B cell (primary cell): ENCODE measurements around the gene FAM83B. TPM values are rescaled to one million over a fixed set of nuclear protein-coding genes. Genes with fewer than 3 reads are reported as not detected.
"Not testable (repeated sequence)": the region's sequence is repeated elsewhere in the genome, so short reads cannot be mapped to it uniquely, and the experiment has no call there.

ENCODE experiments used
- ATAC-seq: fragments of 200-7000 bp; cut with Tn5 transposase; one replicate; pipeline ENCODE4 v1.10.0; 2021; ENCODE audit warnings: low read depth, mild to moderate bottlenecking, moderate number of reproducible peaks, moderate library complexity
- CTCF ChIA-PET: fragments of 350-600 bp; sonication (Branson Sonifier 250); formaldehyde crosslinking; loops from one replicate; lab custom pipeline; 2021; ENCODE audit warnings: antibody characterized with exemption, inconsistent platforms; lab: Charles Lee
- POLR2A ChIA-PET: fragments of 350-600 bp; sonication (Branson Sonifier 250); formaldehyde crosslinking; loops from one replicate; lab custom pipeline; 2021; ENCODE audit warnings: antibody characterized with exemption; lab: Charles Lee
- DNase-seq: peaks from one replicate; pipeline ENCODE4 v3.0.0; 2013
- H2AFZ ChIP-seq: 2 replicates; pipeline ENCODE4 v1.6.1; 2012; ENCODE audit warnings: mild to moderate bottlenecking, low read depth, low read length; ENCODE audit not compliant: insufficient read depth, poor library complexity, severe bottlenecking
- H3K27ac ChIP-seq, 2 donors: 1 replicate in 1 of 2; 2 replicates in 1 of 2; pipeline ENCODE4 v1.5.1; 2012 to 2013; ENCODE audit warnings: low read length in 2 of 2, mild to moderate bottlenecking in 2 of 2, moderate library complexity in 1 of 2
- H3K27me3 ChIP-seq, 4 experiments: fragments of 200-600 bp in 1 of 4; sonication (generic) in 1 of 4; replicated peaks in 1 of 4; 1 replicate in 2 of 4; 2 replicates in 2 of 4; pipeline versions ENCODE4 v1.6.1 to v1.7.0; 2013 to 2016; ENCODE audit warnings: low read length in 3 of 4, mild to moderate bottlenecking in 2 of 4, mixed read lengths in 1 of 4, moderate library complexity in 1 of 4; ENCODE audit not compliant: insufficient read depth in 4 of 4, control insufficient read depth in 3 of 4; ENCODE audit errors: control extremely low read depth in 1 of 4
- H3K36me3 ChIP-seq, 2 experiments: replicated peaks in 1 of 2; 1 replicate in 1 of 2; 2 replicates in 1 of 2; pipeline versions ENCODE4 v1.6.1 to v1.7.1; 2013; ENCODE audit warnings: low read length in 1 of 2; ENCODE audit not compliant: insufficient read depth in 2 of 2, control insufficient read depth in 1 of 2; ENCODE audit errors: control extremely low read depth in 1 of 2, extremely low read depth in 1 of 2
- H3K4me1 ChIP-seq, 2 donors: fragments of 200-600 bp in 1 of 2; sonication (generic) in 1 of 2; 1 replicate in 1 of 2; 2 replicates in 1 of 2; pipeline versions ENCODE4 v1.5.1 to v1.6.1; 2013 to 2017; ENCODE audit warnings: low read length in 2 of 2; ENCODE audit not compliant: control insufficient read depth in 2 of 2, insufficient read depth in 2 of 2
- H3K4me2 ChIP-seq: replicated peaks from 2 replicates; pipeline ENCODE3; 2012; ENCODE audit warnings: mild to moderate bottlenecking, low read depth, low read length; ENCODE audit not compliant: poor library complexity, severe bottlenecking
- H3K4me3 ChIP-seq, 5 experiments: fragments of 200-600 bp in 1 of 5; sonication (generic) in 1 of 5; 1 replicate in 3 of 5; 2 replicates in 2 of 5; pipeline versions ENCODE4 v1.5.1 to v1.7.0; 2011 to 2016; ENCODE audit warnings: low read length in 4 of 5, mild to moderate bottlenecking in 4 of 5, low read depth in 2 of 5, control low read depth in 1 of 5, moderate library complexity in 1 of 5; ENCODE audit not compliant: insufficient read depth in 1 of 5; ENCODE audit errors: control extremely low read depth in 1 of 5, extremely low read depth in 1 of 5
- H3K79me2 ChIP-seq: fragments of 200-600 bp; sonication (generic); one replicate; pipeline ENCODE4 v1.6.0; 2016; ENCODE audit warnings: low read length; ENCODE audit not compliant: control insufficient read depth, insufficient read depth
- H3K9ac ChIP-seq: fragments of 200-600 bp; sonication (generic); 2 replicates; pipeline ENCODE4 v1.6.1; 2017; ENCODE audit warnings: mild to moderate bottlenecking, low read length, moderate library complexity
- H3K9me3 ChIP-seq, 3 donors: one replicate each; pipeline versions ENCODE4 v1.6.1 to v1.7.1; 2013; ENCODE audit warnings: low read length in 2 of 3; ENCODE audit not compliant: control insufficient read depth in 2 of 3, insufficient read depth in 1 of 3; ENCODE audit errors: control extremely low read depth in 1 of 3
- H4K20me1 ChIP-seq: 2 replicates; pipeline ENCODE4 v1.6.0; 2012; ENCODE audit warnings: mild to moderate bottlenecking, low read length; ENCODE audit not compliant: insufficient read depth, control insufficient read depth, poor library complexity, severe bottlenecking
- H3K27ac Mint-ChIP-seq: one replicate; pipeline ENCODE4 v1.8.0; 2021; ENCODE audit warnings: mixed read lengths
- H3K27me3 Mint-ChIP-seq: one replicate; pipeline ENCODE4 v1.8.0; 2021; ENCODE audit warnings: mixed read lengths
- H3K4me1 Mint-ChIP-seq: one replicate; pipeline ENCODE4 v1.8.0; 2021; ENCODE audit warnings: mixed read lengths
- H3K4me3 Mint-ChIP-seq: one replicate; pipeline ENCODE4 v1.8.0; 2021; ENCODE audit warnings: mixed read lengths
- H3K9me3 Mint-ChIP-seq: one replicate; pipeline ENCODE4 v1.8.0; 2022; ENCODE audit warnings: mixed read lengths; ENCODE audit not compliant: insufficient read depth
- CTCF ChIP-seq: fragments of 200-600 bp; IDR thresholded peaks from one replicate; pipeline ENCODE4 v1.8.0; 2022; ENCODE audit warnings: antibody characterized with exemption, mild to moderate bottlenecking
- EZH2 ChIP-seq: IDR thresholded peaks from 2 replicates; pipeline ENCODE4 v1.6.1; 2012; ENCODE audit warnings: borderline replicate concordance, low read depth, mild to moderate bottlenecking, moderate library complexity, low read length; ENCODE audit not compliant: insufficient read depth, poor library complexity, severe bottlenecking
- WGBS: methylation state at CpG from one replicate; pipeline ENCODE4 v1.1.5; 2013; ENCODE audit warnings: missing lambda C conversion rate; ENCODE audit not compliant: insufficient coverage; 5-methylcytosine and 5-hydroxymethylcytosine counted together
- intact Hi-C: fragments of 100-400 bp; cut with micrococcal nuclease; formaldehyde crosslinking; loops from one replicate; pipeline ENCODE4 v1.10.0; 2022
- polyA minus RNA-seq: library from RNA; depleted of rRNA, polyadenylated mRNA; stranded (reverse); fragments of >200 nt; gene quantifications from 2 replicates; pipeline ENCODE4 v1.2.3, GENCODE V29; 2012
- polyA plus RNA-seq: library from polyadenylated mRNA; depleted of rRNA; stranded (reverse); fragments of >200 nt; gene quantifications from 2 replicates; pipeline ENCODE4 v1.2.3, GENCODE V29; 2012
- total RNA-seq, 2 donors: library from RNA; stranded (reverse); fragments of 120-200 nt in 1 of 2; gene quantifications; 1 replicate in 1 of 2; 2 replicates in 1 of 2; pipeline versions ENCODE4 v1.2.3 to v1.2.4, GENCODE V29; 2013 to 2022

FAM83B gene
- total RNA-seq = not detected in 2 replicates
- total RNA-seq (2013) = not detected
- not detected in 2 replicates for polyA plus RNA-seq
- polyA minus RNA-seq = not detected in 2 replicates

DNA sequence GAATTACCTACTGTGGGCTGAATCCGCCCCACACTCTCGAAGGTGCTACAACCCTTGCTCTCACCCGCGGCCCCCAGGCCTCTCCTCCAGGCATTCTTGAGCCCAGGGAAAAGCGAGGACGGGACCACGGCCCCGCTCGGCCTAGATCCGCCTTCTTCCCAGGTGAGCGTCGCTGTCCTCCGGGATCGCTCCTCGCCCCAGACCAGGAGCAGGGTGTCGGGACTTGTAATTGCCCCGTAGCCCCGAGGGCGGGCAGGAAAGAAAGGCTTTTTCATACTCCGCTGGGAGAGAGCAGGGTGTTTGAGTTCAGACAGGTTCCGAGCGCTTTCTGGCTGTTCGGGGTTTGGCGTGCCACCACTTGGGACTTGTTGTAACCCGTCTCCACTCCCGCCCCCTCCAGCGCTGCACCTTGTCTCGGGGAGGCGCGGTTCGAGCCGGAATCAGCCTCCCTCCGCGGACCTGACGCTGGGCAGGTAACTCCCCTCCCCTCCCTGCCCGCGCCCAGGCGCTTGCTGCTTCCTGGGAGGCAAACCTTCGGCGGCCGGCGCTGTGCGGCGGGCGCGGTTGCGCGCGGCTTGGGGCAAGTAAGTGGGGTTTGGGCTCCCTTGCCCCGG lies at the start of gene FAM83B:
Gene FAM83B (plus strand): TSS at position 529 of the 614 bp plus-strand sequence. CDS start 23,476 bp downstream, outside the sequence.
- no peak within 1 kb of the TSS for H2AFZ ChIP-seq
- H4K20me1 ChIP-seq = no peaks in the 10 kb centered on the region
- H3K4me1 ChIP-seq = no peaks in the 10 kb centered on the region
- H3K27ac ChIP-seq = no peak within 1 kb of the TSS
- WGBS = 31% methylated on average over 50 of the region's 50 CpGs
- peaks cover 0 to 18% (median 4%) of the 10 kb centered on the region in 4 experiments for H3K27me3 ChIP-seq
- H3K9me3 ChIP-seq = peaks cover 0 to 19% (median 0%) of the 10 kb centered on the region in 3 donors
- H3K36me3 ChIP-seq = no peaks in the 10 kb centered on the region
- H3K4me2 ChIP-seq = no peak within 1 kb of the TSS
- H3K27me3 Mint-ChIP-seq = peaks cover 12% of the 10 kb centered on the region
- H3K4me1 Mint-ChIP-seq = no peaks in the 10 kb centered on the region
- ATAC-seq (no peak), DNase-seq (no peak)
- no peak within 1 kb of the TSS for H3K9ac ChIP-seq
- POLR2A ChIA-PET = no interaction called here
- intact Hi-C loops = no loop called here
- H3K79me2 ChIP-seq = no peaks in the 10 kb centered on the region
- H3K9me3 Mint-ChIP-seq = peaks cover 2% of the 10 kb centered on the region
- TF ChIP-seq CTCF = no peak
- TF ChIP-seq EZH2 = no peak
- H3K27ac Mint-ChIP-seq = no peak within 1 kb of the TSS
- no peak within 1 kb of the TSS for H3K4me3 Mint-ChIP-seq
- no peak within 1 kb of the TSS for H3K4me3 ChIP-seq
- CTCF ChIA-PET = no interaction called here

- H3K9me3 ChIP-seq, H4K20me1 ChIP-seq, H3K4me3 Mint-ChIP-seq, DNase-seq, CTCF ChIA-PET, H2AFZ ChIP-seq, H3K27me3 ChIP-seq, H3K4me3 ChIP-seq, H3K27me3 Mint-ChIP-seq, H3K36me3 ChIP-seq, H3K4me1 ChIP-seq, H3K9me3 Mint-ChIP-seq, H3K9ac ChIP-seq, intact Hi-C loops, H3K4me2 ChIP-seq, H3K4me1 Mint-ChIP-seq, ATAC-seq, H3K79me2 ChIP-seq, H3K27ac Mint-ChIP-seq, H3K27ac ChIP-seq, POLR2A ChIA-PET: not testable (repeated sequence)
These were observed 49.7 kb upstream of the FAM83B start for GRCh38 chr6:54796918-54797317.
